NCI-H345 (cell line): ENCODE results near the gene TMEM19.

Experiments
- DNase-seq: peaks from one replicate; lab custom pipeline; 2025; lab: John Stamatoyannopoulos, UW

Gene TMEM19

DNA sequence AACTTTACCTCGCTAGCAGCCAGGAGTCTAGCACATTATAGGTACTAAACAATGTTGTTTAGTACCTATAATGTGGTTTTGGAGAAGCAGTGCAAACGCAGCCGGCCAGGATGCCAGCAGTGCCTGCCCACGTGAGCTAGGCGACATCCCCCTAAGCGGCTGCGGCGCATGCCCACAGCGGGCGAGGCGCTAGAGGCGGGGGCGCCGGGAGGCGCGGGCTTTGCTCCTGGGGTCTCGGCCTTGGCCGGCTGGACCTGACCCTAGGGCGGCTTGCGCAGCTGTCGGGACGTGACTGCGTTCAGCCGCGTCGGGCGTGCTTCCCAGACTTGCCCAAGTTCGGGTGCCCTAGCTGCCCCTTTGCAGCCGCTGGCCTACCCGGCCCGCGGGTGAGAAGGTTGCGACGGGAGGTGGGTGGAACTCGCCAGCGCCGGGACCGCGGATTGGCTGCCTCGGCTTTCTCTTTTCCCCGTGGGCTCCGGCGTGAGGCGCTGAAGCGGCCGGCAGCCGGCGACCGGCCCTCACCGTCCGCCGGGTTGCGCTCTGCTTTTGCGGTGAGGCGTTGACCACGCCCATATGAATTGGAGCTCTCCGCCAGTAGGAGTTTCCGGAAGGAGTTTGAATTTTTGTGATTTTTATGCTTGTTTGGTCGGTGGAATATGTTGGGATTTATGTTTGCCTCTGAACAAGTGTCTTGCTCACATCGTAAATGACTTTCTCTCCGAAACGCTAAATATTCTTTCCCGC lies at the start of gene TMEM19:
Gene TMEM19 (plus strand): TSS at position 169 of the 744 bp plus-strand sequence. CDS start 599 bp downstream, outside the sequence.
- peak; percentile 87 for DNase-seq

DNA sequence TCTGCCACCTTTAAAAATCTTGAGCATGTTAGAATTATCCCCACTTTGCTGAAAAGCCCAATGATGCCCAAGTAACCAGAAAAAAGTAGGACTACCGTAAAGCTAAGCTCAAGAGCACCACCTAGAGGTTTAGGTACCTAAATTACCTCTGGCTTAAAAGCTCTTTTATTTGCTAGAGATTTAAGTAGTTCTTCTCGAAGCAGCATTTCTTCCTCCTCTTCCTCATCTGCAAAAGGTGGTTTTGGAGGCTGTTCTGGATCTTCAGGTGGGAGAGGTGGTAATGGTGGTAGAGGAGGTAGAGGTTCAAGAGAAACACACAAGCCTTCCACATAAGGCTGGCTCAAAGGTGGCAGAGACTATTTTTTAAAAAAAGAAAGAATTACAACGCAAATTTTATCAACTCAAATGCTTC lies 49.2 kb upstream of the TMEM19 start:
- DNase-seq, result peak; percentile 67

DNA sequence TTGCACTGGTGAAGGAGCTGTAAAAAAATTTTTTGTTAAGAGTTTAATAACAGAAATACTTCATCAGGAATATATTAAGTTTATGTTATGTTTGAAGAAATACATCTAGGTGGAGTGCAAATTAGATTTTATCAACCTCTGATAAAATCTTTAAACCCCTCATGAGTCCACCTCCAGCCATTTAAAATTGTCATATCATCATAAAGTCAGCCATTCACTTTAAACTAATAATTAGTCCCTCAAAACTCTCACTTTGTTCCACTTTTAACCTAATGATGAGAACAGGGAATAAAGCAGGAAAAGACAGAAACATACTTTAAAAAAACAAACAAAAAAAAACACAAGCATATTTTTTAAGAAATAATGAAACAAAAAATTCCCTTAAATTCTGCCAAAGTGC lies 47.4 kb upstream of the TMEM19 start:
- DNase-seq, result no peak

DNA sequence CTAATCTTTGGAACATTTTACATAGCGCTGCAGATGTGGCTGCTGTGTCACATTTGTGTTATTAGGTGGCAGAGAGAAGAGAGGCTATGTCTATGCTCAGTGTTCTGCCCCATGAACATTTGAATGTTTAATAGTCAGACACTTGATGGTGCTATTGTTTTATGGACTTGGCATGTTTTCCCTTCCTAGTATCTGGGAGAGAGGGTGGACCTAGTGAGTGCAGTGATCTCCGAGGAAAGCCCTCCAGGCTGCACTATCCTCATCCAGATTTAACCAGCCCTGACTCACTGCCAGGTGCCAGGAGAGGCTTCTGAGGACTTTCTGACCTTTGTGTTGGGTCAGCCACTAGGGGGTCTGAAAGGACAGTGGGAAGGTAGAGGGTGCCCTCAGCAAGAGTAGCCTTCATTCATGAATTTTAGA lies 46.5 kb upstream of the TMEM19 start:
- DNase-seq, result no peak

DNA sequence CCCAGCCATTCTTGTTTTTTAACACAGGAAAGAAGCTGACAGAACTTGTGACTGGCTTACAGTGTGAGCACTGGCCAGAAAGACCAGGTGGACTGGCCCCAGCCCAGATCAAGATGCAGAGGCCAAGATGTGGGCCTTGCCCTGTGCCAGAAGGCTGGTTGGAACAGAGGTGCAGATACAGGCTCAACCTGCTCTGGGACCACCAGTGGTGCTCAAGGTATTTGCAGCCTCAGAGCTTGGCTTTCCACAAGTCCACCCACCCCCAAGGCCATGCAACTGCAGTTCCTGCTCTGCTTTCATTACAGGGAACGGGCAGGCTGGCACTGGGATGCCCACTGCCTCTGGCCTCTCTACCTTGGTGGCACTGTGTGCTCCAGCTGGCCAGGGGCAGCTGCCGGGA lies 45.6 kb upstream of the TMEM19 start:
- no peak for DNase-seq

DNA sequence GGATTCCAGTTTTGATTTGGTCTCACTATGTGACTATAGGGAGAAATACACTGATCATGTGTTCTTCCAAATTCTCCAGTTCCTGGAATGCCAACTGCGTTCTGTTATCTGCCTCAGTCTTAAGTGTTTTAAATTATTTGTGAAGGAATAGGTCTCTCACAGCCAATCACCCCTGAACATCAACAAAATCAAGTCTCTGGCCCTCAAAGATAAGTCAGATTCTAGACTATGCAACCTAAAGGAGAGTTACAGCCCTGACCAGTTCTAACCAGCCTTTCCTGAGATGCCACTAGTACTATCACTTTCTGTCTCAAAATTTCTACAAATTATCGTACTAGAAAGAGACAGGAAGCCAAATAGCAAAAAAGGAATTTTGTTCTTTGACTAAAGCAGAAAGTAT lies 44.5 kb upstream of the TMEM19 start:
- DNase-seq, result no peak

DNA sequence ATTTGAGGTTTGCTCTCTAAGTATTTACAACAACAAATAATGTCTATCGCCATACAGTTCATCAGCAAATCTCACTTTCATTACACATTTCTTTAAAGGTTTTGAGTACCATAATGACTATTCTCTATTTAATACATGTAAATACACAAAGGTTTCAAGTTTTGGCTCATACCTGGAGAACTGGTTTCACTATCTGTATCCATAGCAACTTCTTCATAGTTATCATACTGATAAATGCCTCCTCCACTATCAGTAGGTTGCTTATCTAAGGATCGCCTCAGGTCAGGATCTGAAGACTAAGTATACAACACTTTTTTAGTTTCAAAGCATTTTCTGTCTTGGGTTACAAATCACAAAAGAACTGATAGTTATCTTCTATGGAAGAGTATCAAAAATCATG lies 43.6 kb upstream of the TMEM19 start:
- no peak for DNase-seq

DNA sequence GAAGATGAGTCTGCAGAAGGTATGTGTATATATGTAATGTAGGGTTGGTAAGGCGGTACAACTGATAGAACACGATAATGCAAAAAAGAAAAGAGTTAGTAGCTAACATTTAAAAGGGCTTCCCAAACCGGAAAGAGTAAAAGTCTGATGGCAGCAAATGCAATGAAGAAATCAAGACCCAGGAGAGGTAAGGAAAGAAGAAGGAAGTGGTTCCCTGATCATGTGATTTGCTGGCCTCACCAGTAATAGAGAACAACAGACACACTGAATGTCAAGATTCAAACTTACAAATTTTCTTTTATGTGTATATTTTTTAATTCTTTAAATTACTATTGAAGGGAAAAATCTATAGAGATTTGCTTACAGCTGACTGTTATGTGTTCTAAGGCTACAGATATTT lies 40.6 kb upstream of the TMEM19 start:
- DNase-seq, result no peak

DNA sequence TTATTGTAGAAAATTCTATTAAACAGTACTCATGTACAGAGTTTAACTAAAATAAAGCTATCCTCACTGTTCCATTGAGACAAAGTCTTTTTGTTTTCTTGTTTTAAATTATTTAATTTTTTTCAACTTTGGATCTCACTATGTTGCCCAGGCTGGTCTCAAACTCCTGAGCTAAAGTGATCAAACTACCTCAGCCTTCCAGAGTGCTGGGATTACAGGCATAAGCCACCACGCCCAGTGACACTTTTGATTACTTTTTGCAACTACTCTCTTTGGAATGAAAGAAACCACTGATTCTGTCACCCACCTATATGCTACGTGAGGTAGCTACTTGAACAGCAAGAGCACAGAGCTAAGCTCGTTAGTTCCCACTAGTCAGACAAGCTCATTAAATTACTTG lies 39.4 kb upstream of the TMEM19 start:
- DNase-seq, result no peak

DNA sequence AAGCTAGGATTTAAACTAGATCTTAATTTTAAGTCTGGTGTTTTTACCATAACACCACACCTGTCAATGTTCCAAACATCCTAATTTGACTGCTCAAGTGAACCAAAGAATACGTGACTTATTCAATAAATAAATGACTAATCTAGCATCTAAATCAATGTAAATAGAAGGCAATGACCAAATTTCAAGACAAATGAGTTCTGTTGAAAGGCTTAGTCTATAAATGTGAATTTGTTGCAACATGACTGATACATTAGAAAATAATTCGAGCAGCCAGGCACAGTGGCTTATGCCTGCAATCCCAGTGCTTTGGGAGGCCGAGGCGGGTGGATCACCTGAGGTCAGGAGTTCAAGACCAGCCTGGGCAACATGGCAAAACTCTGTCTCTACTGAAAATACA lies 37.3 kb upstream of the TMEM19 start:
- no peak for DNase-seq

DNA sequence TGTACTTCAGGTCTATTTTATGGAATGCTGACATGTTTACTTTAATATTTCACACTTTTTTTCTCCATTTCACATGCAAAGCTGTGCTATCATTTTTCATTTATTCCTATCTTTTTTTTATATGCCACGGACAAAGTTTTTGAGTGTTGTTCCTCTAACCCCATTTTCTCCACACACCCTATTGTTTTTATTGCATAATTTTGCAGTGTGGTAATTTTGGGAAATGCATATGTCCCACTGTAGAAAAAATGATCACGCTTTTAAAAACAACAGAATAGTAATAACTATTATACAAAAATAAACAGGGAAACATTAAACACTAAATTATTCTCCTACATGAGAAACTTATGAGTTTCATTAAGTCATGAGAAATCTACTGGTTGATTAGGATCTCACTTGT lies 36.5 kb upstream of the TMEM19 start:
- DNase-seq, result no peak

DNA sequence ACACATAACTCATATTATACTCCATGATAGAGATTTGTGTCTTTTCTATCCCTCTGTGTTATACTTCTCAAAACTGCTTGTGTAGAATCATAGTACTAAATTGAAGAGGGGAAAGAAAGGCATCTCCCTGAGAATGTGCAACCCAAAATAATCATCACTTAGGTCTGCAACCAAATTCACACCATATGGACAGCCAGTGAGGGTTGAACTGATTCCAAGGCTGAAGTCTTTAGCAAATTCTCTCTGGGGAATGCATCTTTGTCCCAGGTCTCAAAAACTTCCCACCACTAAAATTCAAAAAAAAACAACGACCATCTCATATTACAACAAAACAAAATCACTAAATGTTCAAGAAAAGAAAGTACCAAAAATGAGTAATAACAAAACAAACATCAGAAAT lies 33.2 kb upstream of the TMEM19 start:
- DNase-seq, result no peak

DNA sequence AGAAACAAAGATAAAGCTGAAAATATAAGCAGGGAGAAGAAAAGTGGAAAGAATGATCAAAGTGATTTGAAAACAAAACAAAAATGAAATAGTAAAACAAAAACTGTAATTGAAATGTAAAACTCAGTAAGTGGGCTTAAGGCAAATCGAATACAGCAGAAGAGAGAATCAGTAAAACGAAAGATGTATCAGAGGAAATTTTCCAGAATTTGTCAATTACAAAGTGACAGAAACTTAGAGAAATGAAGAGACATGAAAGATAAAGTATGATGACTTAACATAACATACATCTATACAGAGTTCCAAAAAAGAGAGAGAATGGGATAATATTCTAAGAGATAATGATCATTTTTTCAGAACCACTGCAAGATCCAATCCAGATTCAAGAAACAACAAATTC lies 32.7 kb upstream of the TMEM19 start:
- DNase-seq, result no peak

DNA sequence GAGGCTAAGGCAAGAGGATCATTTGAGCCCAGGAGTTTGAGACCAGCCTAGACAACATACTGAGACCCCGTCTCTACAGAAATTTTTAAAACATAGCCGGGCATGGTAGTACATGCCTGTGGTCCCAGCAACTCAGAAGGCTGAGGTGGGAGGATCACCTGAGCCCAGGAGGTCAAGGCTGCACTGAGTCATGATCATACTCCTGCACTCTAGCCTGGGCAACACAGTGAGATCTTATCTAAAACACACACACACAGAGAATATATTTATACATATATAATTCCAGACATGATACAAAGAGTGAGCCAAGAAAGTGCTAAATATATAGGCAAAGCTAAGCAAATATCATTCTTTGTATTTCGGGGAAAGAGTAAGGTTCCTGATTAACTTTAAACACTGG lies 31.7 kb upstream of the TMEM19 start:
- DNase-seq, result no peak

DNA sequence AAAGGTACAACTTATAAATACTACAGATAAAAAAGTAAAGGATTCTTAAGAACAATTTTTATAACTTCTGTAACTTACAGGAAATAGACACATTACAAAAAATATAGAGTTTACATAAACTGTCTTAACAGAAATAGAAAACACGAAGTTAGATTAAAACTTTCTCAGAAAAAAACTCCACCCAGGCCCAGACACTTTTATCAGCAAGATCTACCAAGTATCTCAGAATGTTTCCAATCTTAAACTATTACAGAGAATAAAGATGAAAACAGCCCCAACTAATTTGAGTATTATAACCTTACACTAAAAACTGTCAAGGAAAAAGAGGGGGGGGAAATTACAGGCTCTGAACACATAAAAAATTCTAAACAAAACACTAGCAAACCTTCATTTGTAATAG lies 30.4 kb upstream of the TMEM19 start:
- DNase-seq, result no peak

DNA sequence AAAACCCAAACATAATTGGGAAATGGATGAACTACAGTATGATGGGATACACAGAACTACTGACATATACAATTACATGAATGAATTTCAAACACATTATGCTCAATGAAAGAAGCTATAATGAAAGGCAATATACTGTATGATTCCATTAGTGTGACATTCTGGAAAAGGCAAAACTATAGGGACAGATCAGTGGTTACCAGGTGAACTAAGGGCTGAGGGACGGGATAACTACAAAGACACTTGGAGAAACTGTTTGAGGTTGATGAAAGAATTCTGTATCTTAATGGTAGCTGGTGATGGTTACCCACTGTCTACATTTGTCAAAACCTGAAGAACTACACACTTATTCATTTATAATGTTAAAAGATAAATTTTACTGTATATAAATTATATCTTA lies 30.0 kb upstream of the TMEM19 start:
- no peak for DNase-seq

DNA sequence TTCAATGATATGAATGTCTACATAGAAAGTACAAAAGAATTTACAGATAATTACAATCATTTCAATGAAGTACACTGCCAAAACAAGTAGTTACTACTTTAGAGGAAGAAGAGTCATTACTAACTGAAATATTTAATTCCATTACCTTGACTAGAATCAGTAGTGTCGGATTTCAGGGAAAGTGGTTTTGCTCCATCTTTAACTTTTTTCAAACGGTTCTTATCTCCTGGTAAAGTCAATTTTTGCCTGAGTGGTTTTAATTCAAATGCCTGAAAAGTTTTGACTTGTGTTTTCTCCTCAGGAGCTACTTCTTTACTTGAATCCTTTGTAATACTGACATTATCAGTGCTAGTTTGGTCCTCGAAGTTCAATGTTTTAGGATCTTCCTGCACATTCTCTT lies 29.1 kb upstream of the TMEM19 start:
- no peak for DNase-seq

DNA sequence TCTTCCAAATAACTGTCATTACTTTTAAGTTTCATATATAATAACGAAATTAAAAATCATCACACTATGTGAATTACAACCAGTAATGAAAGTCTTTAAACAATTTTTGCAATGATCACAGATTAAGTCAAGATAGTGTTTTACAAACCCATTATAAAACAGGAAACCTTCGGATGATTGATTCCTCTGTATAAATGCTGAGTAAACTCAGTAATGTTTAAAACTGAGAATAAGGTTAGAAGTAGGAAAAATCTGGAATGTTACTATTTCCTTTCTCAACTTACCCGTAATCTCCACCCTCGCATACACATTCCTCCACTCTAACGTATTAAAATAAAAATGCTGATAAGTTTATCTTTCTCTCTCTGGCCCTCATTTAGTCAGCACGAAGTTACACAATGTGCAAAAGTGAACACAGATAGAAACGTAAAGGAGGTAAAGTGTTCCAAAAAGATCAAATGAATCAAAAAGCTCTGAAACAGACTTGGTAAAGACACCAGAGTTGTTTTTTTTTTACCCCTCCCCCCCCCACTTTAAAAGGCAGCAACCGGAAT lies 23.8 kb upstream of the TMEM19 start:
- DNase-seq, result no peak

DNA sequence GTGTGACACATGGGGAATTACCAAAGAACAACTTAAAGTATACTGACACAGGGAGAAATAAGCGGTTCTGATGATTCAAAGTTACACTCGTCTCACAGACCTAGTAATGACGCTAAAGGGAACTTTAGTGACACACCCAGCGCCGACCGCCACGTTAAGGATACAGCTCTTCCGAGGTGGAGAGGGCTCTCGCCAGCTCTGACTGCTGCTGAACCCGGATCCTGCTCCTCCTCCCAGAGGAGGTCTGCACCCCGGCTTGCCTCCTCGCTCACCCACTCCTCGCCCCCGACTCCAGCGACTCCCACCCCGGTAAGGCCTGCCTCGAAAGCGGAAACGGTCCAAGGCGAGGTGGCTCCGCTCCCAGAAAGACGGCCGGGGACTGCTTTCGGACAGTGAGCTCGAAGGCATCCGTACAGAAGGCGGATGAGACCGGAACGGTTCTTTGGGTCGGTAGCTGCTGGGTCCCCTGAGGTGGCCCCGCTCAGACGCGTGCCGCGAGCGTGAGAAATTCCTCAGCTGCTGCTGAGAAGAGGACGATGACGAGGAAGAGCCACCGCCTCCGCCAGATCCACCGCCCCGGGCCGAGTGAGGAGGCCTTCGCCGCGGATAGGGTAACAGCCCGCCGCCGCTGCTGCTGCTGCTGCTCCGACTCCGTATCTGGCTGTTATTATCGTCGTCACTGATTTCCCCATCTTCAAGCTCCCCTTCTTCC lies 22.9 kb upstream of the TMEM19 start:
- peak; percentile 55 for DNase-seq

DNA sequence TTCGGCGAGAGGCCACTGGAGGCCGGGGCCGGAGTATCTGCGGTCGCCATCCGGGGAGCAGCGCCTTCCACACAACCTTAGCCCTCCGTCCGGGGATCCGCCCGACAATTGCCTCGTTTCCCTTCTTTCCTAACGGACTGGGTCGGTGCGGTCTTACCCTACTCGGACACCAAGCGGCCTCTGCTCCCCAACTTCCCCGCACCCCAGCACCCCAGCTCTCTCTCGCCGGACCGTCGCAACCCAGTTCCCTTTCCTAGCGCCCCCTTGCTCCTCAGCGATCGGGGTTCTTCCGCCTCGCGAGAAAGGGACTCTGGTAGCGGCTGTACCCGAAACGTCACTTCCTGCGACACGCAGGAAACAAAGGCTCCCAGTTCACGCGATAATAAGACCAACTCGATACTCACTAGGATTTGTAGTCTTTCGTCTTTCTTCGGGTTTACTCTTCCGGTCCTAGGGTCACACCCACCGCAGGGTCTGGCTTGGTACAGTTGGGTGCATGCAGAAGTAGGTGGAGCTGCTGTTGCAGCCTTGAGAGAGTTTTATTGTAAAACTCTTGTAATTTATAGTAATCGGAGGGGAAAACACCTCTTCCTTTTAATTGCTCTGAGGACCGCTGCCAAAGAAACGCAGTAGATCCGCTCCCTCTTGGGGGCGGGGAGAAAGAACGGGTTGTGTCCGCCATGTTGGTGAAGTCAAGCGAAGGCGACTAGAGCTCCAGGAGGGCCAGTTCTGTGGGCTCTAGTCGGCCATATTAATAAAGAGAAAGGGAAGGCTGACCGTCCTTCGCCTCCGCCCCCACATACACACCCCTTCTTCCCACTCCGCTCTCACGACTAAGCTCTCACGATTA lies 22.1 kb upstream of the TMEM19 start, which contains the start of the genes THAP2 and ZFC3H1:
Gene THAP2 (plus strand): TSS at position 741 of the 850 bp plus-strand sequence. CDS start 209 bp downstream, outside the sequence.
Gene ZFC3H1 (minus strand): TSS at position 288 of the 850 bp plus-strand sequence. CDS start 238 bp downstream, at position 50.
- peak; percentile 99 for DNase-seq

DNA sequence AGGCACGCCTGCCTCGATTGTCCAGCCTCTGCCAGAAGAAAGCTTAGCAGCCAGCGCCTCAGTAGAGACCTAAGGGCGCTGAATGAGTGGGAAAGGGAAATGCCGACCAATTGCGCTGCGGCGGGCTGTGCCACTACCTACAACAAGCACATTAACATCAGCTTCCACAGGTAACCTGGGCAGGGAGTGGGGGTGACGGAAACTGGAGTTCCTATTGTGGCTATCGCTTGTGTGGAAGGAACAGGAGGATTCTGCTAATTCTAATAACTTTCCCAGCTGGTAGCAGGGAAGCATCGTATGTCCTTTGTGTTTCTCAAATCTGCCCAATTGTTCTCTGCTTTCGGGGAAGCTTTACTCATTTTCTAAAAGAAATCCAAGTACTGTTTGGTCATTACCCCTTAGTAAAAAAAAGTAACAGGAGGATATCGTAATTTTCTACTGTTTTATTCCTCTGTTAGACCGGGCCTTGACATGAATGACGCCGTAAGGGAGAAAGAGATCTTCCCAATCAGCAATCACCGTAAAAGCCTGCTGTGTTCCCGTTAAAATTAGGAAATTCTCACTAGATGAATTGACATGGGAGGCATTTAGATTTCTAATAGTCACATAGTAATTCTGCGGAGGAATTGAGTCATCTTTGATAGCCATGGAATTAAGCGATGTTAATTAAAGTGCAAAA lies 21.3 kb upstream of the TMEM19 start:
- no peak for DNase-seq

DNA sequence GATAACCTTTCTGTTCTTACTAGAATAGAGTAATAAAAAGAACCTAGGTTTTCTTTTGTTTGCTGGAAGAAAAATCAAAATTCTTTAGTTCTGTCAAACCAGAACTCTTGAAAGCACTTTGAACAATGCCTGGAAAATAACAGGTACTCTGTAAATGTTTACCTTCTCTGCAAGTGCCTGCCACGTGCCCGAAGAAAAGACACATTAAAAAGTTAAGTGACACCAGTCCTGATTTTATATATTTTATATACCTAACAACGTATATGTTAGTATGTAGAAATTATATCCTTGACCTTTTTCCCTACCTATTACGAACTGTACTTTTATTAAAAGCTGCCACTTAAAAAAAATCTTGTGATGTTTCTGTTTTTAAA lies 20.8 kb upstream of the TMEM19 start:
- peak; percentile 33 for DNase-seq
